ENCODE measurements around the gene TMEM170B.
A peak's percentile ranks its signal among the peaks of the same experiment; 100 is the strongest.

TMEM170B gene, protein sequence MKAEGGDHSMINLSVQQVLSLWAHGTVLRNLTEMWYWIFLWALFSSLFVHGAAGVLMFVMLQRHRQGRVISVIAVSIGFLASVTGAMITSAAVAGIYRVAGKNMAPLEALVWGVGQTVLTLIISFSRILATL

DNA sequence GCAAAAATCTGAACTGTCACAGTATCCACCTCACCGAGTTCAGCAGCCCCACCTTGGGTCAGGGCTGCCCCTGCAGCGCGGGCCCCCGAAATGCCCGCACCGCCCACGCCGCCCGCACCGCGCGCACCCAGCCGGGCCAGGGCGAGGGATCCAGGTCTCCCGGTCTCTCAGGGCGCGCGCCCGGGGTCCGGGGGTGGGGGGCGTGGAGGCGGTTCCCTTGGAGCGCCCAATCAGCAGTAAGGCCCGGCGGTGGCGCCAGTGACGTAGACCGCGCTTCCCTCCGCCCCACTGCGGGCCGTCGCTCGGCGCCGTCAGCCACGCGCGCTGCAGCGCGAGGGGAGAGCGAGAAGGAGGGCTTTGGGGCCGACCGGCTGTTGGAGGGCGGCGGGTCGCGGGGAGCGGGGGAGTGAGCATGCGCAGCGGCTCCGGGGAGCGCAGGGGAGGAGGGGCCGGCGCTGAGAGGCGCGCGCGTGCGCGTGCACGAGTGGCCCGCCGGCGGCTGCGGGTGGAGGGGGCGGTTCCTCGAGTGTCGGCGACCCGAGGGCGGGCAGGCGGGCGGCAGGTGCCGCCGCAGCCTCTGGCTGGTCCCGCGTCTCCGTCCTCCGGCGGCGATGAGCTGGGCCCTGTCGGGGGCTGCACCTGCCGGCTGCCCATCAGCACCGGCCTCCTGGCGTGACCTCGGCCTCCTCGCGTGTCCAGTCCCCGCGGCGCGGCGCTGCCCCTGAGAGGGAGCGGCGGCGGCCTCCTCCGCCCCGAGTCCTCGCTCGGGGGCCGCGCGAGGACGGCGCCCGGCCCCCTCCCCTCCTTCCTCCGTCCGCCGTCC, at the start of gene TMEM170B:
Gene TMEM170B (plus strand): TSS at position 521 of the 823 bp plus-strand sequence. CDS start 529 bp downstream, outside the sequence.
- DNase-seq: peak; percentile 97

DNA sequence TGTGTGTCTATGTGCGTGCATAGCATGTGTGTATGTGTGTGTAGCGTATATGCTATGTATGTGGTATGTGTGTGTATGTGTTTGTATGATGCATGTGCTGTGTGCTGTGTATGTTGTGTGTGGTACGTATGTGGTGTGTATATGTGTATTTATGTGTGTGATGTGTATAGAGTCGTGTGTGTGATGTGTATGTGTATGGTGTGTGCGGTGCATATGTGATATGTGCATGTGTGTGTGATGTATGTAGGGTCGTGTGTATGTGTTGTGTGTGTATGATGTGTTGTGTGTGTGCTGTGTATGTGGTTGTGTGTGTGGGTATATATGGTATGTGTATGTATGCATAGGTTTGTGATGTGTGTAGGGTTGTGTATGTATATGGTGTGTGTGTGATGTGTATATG, 46.6 kb upstream of the TMEM170B start:
- DNase-seq: no peak

DNA sequence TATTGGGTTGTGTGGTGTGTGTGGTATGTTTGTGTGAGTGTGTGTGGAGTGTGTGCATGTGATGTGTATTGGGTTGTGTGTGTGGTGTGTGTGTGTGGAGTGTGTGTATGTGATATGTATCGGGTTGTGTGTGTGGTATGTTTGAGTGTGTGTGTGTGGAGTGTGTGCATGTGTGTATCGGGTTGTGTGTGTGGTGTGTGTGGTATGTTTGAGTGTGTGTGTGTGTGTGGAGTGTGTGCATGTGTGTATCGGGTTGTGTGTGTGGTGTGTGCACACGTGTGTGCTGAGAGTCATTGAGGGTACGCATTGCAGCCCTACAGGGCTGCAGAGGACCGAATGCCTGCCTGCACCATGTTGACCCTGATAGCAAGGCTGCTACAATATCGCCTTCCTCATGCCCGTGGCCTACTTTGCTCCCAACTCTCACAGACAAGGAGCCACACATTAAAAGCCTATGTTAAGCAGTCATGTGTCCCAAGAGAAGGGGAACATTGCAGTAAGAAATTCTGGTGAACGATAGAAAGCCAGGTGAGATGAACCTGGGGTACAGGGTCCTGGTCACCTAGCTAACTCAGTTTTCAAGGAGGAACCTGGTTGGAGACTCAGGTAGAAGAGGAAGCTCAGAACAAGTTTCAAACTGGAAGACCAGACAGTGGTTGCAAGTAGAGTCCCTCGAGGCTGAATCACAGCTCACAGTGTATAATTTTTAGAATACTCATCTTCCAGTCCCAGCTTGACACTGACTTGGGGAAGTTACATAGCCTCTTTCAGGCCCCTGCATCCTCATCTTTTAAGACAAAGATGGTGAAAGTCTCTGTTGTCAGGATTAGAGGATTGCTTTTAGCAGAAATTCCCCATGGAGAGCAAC, 45.7 kb upstream of the TMEM170B start:
- DNase-seq: no peak

DNA sequence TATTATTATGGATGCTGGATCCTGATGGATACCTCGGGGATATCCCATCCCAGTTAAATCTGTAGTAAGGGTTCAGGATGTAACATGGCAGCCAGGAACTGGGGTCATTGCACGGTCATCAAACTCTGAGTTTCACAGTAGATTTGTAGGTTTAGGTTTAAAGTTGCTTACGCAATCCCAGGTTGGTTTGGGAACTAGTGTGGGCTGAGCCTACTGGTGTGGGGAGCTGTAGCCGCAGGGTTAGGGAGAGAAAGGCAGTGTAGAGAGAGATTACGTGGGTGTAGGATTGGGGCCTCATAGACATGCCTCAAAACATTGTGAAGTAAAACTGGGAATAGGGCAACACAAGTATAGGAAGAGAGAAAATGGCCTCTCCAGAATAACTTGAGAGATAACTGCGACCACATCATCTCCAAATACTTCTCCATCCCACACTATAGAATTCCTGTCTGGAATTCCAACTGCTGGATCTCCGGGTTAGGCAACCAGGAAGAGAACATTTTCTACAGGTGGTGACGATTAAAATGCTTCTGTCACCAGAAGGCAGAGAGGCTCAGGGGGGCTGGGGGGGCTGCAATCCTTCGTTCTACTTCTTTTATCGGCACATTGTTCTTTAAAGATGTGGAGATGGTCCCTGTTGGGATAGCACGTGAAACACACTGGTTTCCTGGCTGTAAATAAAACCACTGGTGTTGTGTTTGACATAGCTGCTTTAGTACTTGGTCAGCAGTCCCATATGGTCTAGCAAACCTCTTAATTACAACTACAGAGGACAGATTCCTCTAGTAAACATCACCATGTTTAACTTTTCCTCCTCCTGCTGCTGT, 44.9 kb upstream of the TMEM170B start:
- DNase-seq: no peak

DNA sequence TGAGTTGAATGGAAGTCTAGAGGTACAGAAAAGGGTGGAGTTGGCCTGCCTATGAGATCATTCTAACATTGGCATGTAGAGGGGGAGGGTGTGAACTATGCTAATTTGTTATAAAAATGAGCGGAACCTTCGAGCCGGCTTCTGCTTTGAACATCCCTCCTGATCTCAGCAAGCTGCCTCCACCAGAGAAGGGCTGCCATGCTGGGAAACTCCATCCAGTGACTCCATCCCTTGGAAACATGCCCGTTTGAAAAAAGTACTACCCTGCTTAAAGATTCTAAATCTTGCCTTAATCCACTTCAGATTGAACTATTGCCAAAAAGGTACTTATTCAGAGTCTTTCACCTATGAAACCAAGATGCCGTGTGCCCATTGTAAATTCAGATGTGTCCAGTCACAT, 43.6 kb upstream of the TMEM170B start:
- no peak for DNase-seq

DNA sequence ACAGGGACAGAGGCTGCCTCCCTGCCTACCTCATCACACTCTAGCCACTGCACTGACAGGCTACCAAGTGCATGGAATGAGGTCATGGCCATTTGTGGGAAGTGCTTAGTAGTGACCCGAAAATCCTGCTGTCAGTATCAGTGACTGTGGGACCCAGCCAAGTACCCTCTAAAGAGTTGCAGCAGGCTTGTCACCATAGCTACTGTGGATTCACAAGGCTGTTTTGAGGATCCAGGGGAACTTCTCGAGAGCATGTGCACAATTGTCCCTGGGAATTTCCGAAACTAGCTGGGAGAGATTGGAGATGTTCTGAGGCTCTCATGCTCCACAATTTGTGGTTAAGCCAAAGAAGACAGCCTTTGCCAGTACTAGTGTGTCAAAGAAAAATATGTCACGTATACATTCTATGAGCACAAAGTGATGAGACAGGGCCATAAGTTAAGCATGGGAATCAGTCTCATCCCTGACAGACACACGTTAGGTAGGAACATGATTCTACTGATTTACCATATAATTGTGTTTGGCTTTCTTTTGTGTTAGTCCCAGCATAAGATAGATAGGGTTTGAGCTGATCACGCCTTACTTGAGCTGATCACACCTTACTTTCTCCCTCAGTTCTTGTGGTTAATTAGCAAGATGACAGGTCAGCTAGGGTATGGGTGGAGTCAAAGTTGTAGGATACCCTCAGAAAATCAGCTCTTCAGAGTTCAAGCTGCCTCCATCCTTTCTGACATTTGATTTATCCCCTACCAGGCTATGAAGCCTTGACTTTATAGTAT, 42.6 kb upstream of the TMEM170B start:
- DNase-seq: peak in 1 of 2 donors; percentile 45

DNA sequence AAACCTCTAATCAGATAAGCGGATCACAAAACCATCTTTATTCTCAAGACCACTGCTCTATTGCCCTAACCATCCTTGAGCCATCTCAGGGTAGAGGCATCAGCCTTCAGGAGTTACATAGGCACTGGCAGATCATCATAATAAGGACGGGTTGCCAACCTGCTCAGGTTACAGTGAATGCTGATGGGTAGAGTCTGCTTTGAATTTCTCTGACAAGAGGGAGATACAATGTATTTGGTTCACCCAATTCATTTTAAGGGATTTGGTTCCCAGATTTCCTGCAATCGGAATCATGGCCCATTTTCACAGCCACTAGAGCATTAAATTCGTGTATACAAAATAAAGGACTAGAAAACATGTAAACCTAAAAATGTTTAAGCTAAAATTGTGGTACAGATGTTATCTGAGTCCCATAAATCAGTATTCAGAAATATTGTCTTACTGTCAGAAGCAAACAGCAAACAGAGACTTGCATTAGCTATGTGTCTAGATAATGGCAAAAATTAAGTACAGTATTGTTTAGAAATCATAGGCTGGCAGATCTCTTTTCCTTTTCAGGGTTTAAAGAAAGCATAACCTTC, 41.9 kb upstream of the TMEM170B start:
- DNase-seq: no peak

DNA sequence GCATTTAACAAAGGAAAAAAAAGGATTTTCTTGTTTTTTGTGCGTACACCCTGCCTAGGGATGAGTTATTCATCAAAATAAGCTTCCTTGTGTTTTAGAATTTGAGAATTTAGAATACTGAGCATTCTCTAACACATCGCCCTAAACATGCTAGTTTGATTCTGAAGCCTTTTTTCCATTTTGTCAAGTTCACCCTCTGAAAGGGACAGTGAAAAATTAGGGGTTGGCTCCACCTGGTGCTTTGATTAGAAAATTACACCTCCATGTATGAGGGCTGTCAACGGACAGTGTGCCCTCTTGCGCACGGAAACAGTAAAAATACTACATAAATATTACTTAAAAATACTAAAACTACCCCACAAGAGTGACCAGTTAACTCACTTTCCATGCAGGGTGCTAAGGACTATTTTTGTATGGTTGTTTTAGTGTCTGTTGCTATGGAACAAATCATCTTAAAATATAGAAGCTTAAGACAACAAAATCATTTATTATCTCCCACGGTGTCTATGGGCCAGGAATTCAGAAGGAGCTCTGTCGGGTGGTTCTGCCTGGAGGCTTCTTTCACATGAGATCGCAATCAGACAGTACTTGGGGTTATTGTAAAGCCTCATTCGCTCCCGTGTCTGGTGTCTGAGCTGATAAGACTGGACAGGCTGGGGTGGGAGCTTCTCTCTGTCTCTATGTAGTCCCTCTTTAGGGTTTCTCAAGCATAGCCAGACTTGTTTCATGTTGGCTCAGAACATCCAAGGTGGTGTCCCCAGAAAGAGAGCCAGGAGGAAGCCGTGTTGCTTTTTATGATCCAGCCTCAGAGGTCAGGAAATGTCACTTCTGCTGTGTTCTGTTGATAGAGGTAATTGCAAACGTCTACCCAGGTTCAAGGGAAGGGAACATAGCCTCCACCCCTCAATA, 41.1 kb upstream of the TMEM170B start:
- peak; percentile 81 to 87 for DNase-seq

DNA sequence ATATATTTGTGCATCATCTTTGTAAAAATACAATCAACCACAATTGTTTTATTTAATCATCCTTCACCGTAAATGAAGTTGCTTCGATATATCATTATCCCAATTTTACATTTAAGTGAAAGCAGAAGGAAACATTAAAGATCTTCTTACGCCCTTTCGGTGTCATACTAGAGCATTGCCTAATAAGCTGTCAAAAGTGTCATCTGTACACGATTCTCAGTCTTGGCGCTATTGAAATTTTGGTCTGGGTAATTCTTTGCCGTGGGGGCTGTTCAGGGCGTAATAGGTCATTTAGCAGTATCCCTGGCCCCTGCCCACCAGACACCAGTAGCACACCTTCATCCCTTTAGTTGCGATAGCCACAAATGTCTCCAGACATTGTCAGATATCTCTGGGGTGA, 40.4 kb upstream of the TMEM170B start:
- no peak for DNase-seq

DNA sequence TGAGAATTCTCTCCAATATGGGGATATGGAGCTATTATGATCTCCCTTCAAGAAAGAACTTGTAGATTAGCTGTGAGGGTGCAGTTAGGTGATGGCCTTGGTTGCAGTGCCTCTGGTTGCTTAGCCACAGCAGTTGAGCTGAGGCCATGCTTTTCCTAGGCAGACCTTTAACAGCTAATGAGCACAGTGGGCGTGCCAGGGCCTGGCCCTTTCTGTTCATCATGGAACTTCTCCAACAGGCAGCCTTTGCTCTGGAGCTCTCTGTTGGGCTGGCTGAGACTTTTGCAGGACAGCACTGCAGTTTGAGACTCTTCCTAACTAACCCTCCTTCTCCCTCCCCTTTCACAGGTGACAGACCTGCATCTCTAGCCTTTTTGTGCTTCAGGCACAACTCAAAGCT, 39.7 kb upstream of the TMEM170B start:
- no peak for DNase-seq

DNA sequence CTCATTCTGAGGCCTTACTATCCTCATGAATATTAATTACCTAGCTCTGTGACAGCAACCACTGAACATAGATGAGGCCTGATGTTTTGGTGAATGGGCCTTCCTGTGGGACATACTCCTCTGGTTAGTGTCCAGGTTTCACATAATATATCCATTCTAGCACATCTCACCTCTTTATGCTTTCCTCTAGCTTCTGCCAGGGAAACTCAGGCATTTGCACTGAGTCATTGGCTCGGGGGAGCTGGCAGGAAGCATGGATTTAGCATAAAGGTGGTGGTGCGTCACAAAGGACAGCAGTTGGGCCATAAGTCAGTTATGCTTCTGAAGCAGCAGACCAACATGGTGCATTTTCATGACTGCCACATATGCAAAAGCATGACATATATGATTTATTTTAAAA, 37.5 kb upstream of the TMEM170B start:
- DNase-seq: no peak

DNA sequence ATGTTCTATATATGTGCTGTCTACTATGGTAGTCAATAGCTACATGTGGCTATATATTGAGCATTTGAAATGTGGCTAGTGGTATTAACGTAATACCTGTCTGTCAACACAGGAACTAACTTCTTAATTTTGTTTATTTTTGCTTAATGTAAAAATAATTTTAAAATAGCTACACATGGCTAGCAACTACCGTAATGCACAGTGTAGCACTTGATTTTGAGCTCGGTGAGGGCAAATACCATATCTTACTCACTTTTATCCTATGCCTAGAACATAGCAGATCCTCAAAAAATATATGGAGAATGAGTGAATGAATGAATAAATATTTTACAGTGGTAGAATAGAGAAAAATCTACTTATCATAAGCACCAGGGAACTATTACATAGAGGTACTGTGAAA, 28.1 kb upstream of the TMEM170B start:
- no peak for DNase-seq

DNA sequence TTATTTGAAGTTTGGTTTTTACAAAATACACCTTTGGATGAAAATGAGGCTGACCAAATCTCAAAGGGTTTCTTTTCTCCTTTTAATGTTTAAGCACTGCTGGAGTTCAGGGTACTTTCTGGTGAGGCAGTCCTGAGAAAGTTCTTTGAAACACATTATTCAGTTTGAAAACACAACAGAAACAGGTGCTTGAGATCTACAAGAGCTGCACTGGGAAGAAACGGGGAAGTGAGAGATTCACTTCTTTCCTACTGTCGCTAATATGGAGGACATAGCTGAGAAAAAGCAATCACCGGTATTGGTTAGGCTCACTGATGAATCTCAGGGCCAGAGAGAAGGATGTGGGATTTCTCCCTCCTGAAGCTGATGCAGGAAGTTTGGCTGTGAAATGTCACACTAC, 22.9 kb upstream of the TMEM170B start:
- DNase-seq: no peak

DNA sequence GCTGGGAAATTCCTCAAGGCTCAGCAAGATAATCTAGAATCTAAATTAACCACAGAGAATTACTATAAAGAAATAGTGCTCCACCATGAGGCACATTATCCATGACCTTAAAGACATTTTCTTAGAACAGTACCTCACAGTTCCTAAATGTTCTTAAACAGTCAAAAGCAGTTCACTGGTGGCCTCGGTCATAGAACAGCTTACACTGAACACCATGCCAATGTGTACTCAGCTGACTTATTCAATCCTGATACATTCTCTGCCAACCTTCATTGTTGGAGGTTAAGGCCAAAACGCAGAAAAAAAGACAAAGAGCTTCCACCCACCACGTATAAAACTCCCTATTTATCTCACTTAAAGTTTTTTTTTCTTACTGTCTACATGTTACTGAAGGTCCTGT, 21.8 kb upstream of the TMEM170B start:
- DNase-seq: no peak

DNA sequence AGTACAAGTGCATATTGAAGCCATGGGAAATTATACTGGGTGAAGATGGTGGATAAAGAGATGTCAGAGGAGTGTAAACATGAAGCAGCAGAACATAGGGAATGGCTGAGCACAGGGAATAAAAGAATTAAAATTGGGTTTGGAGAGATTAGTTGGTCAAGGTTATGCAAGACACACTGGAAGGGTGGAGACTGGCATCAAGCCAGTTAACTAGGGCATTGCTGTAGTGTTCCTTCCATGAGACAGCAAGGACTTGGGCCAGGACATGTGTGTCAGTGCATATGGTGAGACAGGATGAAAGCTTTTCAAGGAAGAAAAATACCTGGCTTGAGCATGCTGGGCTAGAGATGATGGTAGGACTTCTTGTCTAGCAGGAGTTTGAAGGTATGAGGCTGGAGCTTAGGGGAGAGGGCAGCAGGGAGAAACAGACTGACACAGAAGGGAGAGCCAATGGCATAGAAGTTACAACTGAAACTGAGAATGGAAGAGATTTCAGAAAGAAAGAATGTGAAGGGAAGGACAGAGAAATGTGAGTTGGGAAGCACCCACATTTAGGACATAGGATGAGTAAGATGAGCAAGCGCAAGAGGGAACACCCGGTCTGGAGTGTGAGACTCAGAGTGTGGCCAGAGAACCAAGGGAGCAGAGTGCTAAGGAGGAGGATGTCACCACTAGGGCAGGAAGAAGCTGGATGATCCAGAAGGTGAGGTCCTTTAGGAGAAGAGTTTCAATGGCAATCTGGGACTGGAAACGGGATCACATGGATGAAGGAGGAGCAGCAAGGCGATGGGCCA, 14.5 kb upstream of the TMEM170B start:
- no peak for DNase-seq

DNA sequence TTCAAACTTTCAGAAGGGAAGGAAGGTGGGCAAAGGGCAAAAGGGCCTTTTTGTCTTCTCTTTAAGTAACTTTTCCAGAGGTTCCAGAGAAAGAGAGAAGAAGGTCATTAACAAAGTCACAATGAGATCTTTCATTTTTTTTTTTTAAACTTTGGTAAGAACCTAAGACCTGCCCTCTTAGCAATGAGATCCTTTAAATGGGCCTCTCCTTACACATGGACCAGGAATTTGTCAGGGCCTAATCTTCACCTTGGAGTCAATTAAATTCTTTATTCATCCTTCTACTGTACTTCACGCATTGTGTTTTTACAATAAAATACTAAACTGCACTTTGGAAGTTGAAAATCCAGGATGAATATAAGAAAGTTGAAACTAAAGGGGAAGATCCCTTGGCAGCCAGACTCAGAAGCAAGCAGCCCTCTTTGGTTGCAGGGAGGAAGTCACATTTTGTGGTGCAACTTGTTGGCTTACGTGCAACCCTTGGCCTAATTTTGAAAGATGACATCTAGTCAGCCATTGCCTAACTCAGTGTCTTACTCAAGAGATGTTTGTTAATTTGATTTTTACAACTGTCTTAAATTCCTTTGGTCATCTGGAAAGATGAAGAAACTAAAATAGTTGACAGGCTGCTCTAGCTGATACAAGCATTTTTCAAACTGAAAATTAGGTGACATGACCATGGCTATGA, 11.9 kb upstream of the TMEM170B start:
- DNase-seq: peak; percentile 16 to 49

DNA sequence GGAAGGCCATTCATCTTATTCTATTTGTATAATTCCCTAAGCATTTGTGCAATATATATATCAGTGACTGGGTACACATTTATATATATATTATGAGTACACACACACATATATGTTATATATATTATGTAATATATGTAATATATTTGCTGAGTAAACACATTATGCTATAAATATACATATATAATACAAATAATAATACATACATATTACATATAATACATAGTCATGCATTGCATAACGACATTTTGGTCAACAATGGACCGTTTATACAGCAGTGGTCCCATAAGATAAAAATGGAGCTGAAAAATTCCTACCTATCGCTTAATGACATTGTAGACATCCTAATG, 11.4 kb upstream of the TMEM170B start:
- DNase-seq: no peak

DNA sequence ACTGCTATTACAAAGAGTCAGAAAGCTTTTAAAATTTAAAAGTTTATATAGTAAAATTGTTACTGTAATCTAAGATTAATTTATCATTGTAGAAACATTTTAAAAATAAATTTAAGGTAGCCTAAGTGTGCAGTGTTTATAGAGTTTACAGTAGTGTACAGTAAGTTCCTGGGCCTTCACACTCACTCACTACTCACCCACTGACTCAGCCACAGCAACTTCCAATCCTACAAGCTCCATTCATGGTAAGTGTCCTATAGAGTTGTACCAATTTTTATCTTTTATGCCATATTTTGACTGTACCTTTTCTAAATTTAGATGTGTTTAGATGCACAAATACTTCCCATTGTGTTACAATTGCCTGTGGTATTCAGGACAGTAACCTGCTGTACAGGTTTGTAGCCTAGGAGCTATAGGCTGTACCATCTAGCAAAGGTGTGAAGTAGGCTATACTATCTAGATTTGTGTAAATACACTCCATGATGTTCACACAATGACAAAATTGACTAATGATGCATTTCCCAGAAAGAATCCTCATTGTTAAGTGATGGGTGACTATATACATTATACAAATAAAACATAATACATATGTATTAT, 10.2 kb upstream of the TMEM170B start:
- DNase-seq: no peak

DNA sequence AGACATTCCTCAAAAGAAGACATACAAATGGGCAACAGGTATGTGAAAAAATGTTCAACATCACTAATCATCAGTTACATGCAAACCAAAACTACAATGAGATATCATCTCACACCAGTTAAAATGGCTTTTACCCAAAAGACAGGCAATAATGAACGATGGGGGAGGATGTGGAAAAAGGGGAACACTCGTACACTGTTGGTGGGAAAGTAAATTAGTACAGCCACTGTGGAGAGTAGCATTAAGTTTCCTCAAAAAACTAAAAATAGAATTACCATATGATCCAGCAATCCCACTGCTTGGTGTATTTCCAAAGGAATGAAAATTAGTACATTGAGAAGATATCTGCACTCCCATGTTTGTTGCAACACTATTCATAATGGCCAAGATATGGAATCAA, 8.6 kb upstream of the TMEM170B start:
- no peak for DNase-seq

Data from CD4-positive, alpha-beta T cell treated with Interleukin-4 for 1 hour (primary cell).